GM10248 (cell line): ENCODE data around the gene UNC5A.
"Not testable (repeated sequence)": the region's sequence is repeated elsewhere in the genome, so short reads cannot be mapped to it uniquely, and the experiment has no call there.

Source experiments
- CTCF ChIA-PET: fragments of 300-600 bp; sonication (Branson Sonifier 250); formaldehyde crosslinking; extraction: SDS; loops from one replicate; lab custom pipeline; 2021; ENCODE audit warnings: antibody characterized with exemption; lab: Yijun Ruan, JAX
- POLR2A ChIA-PET: fragments of 350-650 bp; sonication (Branson Sonifier 250); formaldehyde crosslinking; extraction: SDS; loops from one replicate; lab custom pipeline; 2020; ENCODE audit warnings: antibody characterized with exemption; lab: Yijun Ruan, JAX
- DNase-seq: peaks from one replicate; pipeline ENCODE4 v3.0.0; 2012; ENCODE audit errors: extremely low spot score
- TF ChIP-seq, protein P1 (sequence below): IDR thresholded peaks from 2 replicates; pipeline ENCODE4 v1.5.1; 2012; ENCODE audit warnings: mild to moderate bottlenecking, low read depth; ENCODE audit errors: extremely low read depth, missing control alignments, control extremely low read depth

The UNC5A gene

DNA sequence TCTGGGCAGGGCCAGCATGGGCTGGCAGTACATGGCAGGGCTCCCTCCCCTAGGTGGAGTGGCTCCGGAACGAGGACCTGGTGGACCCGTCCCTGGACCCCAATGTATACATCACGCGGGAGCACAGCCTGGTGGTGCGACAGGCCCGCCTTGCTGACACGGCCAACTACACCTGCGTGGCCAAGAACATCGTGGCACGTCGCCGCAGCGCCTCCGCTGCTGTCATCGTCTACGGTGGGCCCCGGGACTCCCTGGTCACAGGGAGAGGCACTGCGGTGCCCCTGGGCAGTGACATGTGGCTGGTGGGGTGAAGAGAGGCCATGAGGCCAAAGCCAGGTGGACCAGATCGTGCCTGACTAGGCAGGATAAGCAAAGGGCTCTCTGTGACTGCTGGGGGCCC lies 58.4 kb downstream of the UNC5A start:
- POLR2A ChIA-PET: no interaction called here

DNA sequence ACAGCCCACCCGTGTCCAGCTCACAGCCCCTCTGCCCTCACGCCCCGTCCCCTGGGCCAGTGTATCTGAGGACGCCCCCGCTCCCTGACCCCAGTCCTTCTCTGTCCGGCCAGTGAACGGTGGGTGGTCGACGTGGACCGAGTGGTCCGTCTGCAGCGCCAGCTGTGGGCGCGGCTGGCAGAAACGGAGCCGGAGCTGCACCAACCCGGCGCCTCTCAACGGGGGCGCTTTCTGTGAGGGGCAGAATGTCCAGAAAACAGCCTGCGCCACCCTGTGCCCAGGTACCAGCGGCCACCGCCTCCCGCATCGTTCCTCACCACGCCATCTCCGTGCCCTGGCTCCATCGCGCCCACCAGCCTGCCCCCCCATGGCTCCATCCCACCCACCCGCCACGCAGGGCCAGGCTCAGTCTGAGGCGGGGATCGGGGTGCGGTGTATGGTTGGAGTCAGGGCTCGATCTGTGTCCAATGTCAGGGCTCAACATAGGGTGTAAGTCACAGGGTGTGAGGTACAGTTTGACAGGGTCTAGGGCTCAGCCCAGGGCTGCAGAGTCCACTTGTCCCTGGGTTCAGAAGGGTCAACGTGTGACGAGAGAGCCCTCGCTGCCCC lies 59.2 kb downstream of the UNC5A start:
- ChIA-PET POLR2A (no interaction called here), CTCF (no interaction called here)
- no peak for DNase-seq
- TF ChIP-seq, protein P1, sequence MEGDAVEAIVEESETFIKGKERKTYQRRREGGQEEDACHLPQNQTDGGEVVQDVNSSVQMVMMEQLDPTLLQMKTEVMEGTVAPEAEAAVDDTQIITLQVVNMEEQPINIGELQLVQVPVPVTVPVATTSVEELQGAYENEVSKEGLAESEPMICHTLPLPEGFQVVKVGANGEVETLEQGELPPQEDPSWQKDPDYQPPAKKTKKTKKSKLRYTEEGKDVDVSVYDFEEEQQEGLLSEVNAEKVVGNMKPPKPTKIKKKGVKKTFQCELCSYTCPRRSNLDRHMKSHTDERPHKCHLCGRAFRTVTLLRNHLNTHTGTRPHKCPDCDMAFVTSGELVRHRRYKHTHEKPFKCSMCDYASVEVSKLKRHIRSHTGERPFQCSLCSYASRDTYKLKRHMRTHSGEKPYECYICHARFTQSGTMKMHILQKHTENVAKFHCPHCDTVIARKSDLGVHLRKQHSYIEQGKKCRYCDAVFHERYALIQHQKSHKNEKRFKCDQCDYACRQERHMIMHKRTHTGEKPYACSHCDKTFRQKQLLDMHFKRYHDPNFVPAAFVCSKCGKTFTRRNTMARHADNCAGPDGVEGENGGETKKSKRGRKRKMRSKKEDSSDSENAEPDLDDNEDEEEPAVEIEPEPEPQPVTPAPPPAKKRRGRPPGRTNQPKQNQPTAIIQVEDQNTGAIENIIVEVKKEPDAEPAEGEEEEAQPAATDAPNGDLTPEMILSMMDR: no peak

More for the DNA sequence above, 58.4 kb downstream of the UNC5A start:
- CTCF ChIA-PET: no interaction called here
- TF ChIP-seq, protein P1: no peak
- DNase-seq: no peak

DNA sequence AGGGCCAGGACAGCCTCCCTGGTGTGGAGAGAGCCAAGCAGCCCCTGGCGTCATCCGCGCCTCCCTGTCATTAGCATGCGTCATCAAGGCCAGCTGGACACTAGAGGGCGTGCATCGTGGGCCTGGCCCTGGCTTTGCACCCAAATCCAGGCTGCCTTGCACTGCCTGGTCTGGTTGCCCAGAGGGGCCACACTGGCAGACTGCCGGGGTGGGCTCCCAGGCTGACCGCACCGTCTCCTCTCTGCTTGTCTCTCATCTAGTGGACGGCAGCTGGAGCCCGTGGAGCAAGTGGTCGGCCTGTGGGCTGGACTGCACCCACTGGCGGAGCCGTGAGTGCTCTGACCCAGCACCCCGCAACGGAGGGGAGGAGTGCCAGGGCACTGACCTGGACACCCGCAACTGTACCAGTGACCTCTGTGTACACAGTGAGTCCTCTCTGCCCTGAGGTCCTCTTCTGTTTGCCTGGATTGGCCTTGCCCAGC lies 59.8 kb downstream of the UNC5A start:
- ChIA-PET CTCF (no interaction called here), POLR2A (interaction anchor here (0.6 kb wide), 1 partner anchor 116 kb away, joined by 3 read pairs; no protein-coding TSS in a partner anchor)
- DNase-seq: no peak
- TF ChIP-seq, protein P1: no peak

DNA sequence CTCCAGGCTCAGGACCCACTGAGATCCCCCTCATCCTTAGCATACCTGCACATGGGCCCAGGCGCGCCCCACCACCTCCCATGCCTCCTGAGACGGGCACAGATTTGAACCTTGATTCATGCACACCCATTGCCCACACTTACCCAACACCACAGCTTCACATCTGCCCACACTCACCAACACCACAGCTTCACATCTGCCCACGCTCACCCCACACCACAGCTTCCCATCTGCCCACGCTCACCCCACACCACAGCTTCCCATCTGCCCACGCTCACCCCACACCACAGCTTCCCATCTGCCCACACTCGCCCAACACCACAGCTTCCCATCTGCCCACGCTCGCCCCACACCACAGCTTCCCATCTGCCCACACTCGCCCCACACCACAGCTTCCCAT lies 60.3 kb downstream of the UNC5A start:
- POLR2A ChIA-PET: interaction anchor here (0.6 kb wide), 1 partner anchor 116 kb away, joined by 3 read pairs; no protein-coding TSS in a partner anchor
- DNase-seq, CTCF ChIA-PET: not testable (repeated sequence)

DNA sequence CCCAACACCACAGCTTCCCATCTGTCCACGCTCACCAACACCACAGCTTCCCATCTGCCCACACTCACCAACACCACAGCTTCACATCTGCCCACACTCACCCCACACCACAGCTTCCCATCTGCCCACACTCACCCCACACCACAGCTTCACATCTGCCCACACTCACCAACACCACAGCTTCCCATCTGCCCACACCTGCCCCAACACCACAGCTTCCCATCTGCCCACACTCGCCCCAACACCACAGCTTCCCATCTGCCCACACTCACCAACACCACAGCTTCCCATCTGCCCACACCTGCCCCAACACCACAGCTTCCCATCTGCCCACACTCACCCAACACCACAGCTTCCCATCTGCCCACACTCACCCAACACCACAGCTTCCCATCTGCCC lies 62.2 kb downstream of the UNC5A start:
- CTCF ChIA-PET, DNase-seq, POLR2A ChIA-PET: not testable (repeated sequence)

DNA sequence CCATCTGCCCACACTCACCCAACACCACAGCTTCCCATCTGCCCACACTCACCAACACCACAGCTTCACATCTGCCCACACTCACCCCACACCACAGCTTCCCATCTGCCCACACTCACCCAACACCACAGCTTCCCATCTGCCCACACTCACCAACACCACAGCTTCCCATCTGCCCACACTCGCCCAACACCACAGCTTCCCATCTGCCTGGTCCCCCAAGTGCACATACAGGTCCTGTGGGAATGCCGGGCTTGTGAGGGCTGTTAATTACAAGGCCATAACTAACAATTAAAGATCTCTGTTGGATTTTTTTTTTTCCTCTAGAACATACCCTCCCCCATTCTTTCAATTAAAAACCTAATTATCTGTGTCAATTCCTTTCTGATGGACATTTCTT lies 62.7 kb downstream of the UNC5A start:
- DNase-seq, CTCF ChIA-PET, POLR2A ChIA-PET: not testable (repeated sequence)

DNA sequence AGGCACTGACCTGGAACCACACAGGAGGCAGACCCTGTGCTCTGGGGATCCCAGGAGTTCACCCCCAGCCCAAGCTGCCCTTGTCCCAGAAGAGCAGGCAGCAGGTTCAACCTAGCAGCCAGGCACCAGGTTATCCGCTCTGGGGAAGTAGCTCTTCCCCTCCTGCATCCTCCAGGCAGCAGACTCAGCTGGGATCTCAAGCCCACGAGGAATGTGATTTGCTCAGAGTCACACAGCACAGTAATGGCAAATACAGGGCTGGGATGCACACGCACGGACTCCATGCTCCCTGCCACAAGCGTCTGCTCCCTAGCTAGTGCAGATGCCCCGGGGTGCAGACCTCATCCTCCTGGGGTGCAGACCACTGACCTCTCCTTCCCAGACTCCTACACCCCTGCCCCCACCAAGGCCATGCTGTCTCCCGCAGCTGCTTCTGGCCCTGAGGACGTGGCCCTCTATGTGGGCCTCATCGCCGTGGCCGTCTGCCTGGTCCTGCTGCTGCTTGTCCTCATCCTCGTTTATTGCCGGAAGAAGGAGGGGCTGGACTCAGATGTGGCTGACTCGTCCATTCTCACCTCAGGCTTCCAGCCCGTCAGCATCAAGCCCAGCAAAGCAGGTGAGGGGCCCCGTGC lies 63.3 kb downstream of the UNC5A start:
- ChIA-PET CTCF (interaction anchor here (0.8 kb wide), 1 partner anchor 26 kb away, joined by 3 read pairs; the partner anchor contains the start of gene HK3), POLR2A (no interaction called here)
- TF ChIP-seq, protein P1: no peak
- no peak for DNase-seq

DNA sequence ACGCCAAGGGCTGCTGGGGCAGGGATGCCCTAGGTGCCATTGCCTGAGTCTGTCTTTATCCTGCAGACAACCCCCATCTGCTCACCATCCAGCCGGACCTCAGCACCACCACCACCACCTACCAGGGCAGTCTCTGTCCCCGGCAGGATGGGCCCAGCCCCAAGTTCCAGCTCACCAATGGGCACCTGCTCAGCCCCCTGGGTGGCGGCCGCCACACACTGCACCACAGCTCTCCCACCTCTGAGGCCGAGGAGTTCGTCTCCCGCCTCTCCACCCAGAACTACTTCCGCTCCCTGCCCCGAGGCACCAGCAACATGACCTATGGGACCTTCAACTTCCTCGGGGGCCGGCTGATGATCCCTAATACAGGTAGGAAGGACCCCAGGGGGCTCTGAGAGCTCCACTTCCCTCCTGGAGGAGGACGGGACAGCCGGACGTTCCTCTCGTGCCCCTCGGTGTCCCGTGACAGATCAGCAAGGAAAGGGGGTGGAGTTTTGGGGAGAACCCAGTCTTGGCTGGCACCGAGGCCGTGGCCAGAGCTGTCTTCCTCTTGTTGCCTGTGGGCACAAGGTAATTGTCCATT lies 63.9 kb downstream of the UNC5A start:
- TF ChIP-seq, protein P1: no peak
- no peak for DNase-seq
- POLR2A ChIA-PET: no interaction called here
- CTCF ChIA-PET: interaction anchor here (0.8 kb wide), 1 partner anchor 25 kb away, joined by 3 read pairs; the partner anchor contains the start of gene HK3
